GM08714 (cell line): ENCODE results near the gene UPF3A.
A peak's percentile ranks its signal among the peaks of the same experiment; 100 is the strongest.
"Not testable (repeated sequence)": the region's sequence is repeated elsewhere in the genome, so short reads cannot be mapped to it uniquely, and the experiment has no call there.

Experiments used
- H3K4me3 ChIP-seq: fragments of 200-500 bp; sonication (Bioruptor generic); 2 replicates; pipeline ENCODE4 v1.5.1; 2014; ENCODE audit warnings: mild to moderate bottlenecking, low read length, inconsistent platforms
- ZNF274 ChIP-seq: IDR thresholded peaks from 2 replicates; pipeline ENCODE4 v1.6.1; 2012; ENCODE audit warnings: mild to moderate bottlenecking, low read depth, low read length

Gene UPF3A

GRCh38 chr13:114328034-114328433 lies 46.6 kb downstream of the UPF3A start:
- TF ChIP-seq ZNF274, result no peak
- H3K4me3 ChIP-seq, result no peak overlapping the region

GRCh38 chr13:114328595-114328994 lies 47.2 kb downstream of the UPF3A start:
- TF ChIP-seq ZNF274, result no peak
- no peak overlapping the region for H3K4me3 ChIP-seq

GRCh38 chr13:114330086-114330485 lies 48.7 kb downstream of the UPF3A start:
- no peak for TF ChIP-seq ZNF274
- H3K4me3 ChIP-seq, result no peak overlapping the region

- H3K4me3 ChIP-seq, result not testable (repeated sequence)
Measured at GRCh38 chr13:114333881-114334280, 52.5 kb downstream of the UPF3A start.

- H3K4me3 ChIP-seq, result no peak overlapping the region; the same call in 1 of the 2 replicates
- TF ChIP-seq ZNF274, result no peak
Measured at GRCh38 chr13:114334305-114335053, 53.1 kb downstream of the UPF3A start.

- H3K4me3 ChIP-seq, result not testable (repeated sequence)
Measured at GRCh38 chr13:114336457-114336856, 55.1 kb downstream of the UPF3A start.

- TF ChIP-seq ZNF274, result no peak
- no peak overlapping the region for H3K4me3 ChIP-seq
Measured at GRCh38 chr13:114338959-114339358, 57.6 kb downstream of the UPF3A start.

- TF ChIP-seq ZNF274, result no peak
- no peak overlapping the region for H3K4me3 ChIP-seq
Measured at GRCh38 chr13:114339857-114340534, 58.6 kb downstream of the UPF3A start.

- TF ChIP-seq ZNF274, result no peak
- H3K4me3 ChIP-seq, result no peak overlapping the region
Measured at GRCh38 chr13:114341003-114341777, 59.8 kb downstream of the UPF3A start.

- not testable (repeated sequence) for H3K4me3 ChIP-seq
Measured at GRCh38 chr13:114347256-114347655, 65.9 kb downstream of the UPF3A start.

- H3K4me3 ChIP-seq, result peak overlapping the region; percentile 27; the same call in 1 of the 2 replicates
Measured at GRCh38 chr13:114352763-114353162, 71.4 kb downstream of the UPF3A start.

GRCh38 chr13:114353382-114353781 lies 72.0 kb downstream of the UPF3A start:
- peak overlapping the region; percentile 67; the same call in 1 of the 2 replicates for H3K4me3 ChIP-seq
